GM18526 (cell line): ENCODE data around the gene SSTR1.

Experiments used
- POLR2A ChIP-seq: IDR thresholded peaks from 3 replicates; pipeline ENCODE4 v1.6.1; 2011; ENCODE audit not compliant: insufficient read length; ENCODE audit errors: extremely low read depth

Gene SSTR1

GRCh38 chr14:38211255-38211735 lies 3.6 kb downstream of the SSTR1 start:
- TF ChIP-seq POLR2A, result no peak

- no peak for TF ChIP-seq POLR2A
Measured at GRCh38 chr14:38212111-38212510, 4.4 kb downstream of the SSTR1 start.

GRCh38 chr14:38213001-38213400 lies 5.3 kb downstream of the SSTR1 start:
- TF ChIP-seq POLR2A, result no peak

GRCh38 chr14:38217553-38217952 lies 9.8 kb downstream of the SSTR1 start:
- TF ChIP-seq POLR2A, result no peak

- TF ChIP-seq POLR2A, result no peak
Measured at GRCh38 chr14:38221077-38221476, 13.4 kb downstream of the SSTR1 start.

DNA sequence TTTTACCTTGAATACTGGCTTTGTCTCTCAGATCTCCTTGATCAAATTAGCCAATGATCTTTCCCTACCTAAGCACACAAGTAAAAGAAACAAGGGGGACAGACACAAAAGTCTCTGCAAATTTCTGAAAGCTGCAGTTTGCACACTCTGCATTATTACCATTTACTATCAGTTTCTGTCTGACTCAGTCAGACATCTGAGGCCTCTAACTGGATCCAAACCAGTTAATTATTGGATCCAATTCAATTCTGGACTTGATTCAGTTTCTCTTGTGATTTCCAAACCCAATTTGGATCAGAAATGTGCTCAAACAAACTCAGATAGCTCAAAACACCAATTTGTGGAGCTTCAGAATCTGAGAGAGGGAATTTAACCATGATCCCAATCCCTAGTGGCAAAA lies 16.6 kb downstream of the SSTR1 start:
- no peak for TF ChIP-seq POLR2A

DNA sequence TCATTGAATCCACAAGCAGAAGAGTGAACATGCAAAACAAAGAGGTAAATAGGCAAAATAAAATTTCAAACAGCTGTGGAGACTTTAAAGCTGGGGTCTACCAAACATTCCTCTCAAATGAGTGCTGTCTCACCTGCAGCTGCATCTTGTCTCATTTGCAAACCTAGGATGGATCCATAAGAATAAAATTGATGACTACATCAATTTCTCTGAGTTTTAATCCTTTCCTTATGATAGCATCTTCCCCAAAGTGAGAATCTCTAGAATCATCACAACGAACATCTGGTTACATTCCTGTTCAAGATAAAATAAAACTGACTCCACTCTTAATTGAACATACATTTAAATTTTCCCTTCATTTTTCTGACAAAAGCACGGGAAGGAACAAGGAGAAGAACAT lies 18.2 kb downstream of the SSTR1 start:
- no peak for TF ChIP-seq POLR2A

- TF ChIP-seq POLR2A, result no peak
Measured at GRCh38 chr14:38226366-38226765, 18.7 kb downstream of the SSTR1 start.

GRCh38 chr14:38233218-38233617 lies 25.5 kb downstream of the SSTR1 start:
- no peak for TF ChIP-seq POLR2A

DNA sequence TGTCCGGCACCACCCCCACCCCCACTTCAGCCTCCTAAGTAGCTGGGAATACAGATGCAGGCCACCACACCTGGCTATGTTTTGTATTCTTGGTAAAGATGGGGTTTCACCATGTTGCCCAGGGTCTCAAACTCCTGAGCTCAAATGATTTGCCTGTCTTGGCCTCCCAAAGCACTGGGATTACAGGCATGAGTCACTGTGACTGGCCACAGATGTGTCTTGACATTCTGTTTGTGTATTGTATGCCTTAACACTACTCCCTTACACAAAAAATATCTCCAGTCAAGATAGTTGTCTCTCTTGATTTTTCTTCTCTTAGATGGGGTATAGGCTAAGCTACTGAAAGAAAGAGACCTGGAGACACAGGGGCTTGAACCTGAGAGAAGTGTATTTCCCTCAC lies 30.6 kb downstream of the SSTR1 start:
- TF ChIP-seq POLR2A, result no peak

DNA sequence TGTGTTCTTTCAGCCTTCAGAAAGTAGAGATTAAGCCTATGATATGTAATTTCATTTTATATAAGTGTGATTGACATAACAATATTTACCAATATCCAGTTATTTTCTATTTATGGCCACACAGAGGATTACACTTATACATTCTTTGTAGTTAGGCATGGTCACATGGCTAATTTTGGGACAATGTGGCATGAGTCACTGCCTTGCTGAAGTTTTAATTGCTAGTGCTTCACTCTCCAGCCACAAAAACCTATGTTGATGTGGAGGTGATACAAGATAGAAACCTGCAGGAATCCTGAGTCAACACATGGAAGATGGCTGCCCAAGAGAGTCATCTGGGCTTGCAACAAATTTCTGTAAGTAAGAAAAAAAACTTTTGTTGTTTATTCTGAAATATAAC lies 31.2 kb downstream of the SSTR1 start:
- no peak for TF ChIP-seq POLR2A

GRCh38 chr14:38243696-38244240 lies 36.1 kb downstream of the SSTR1 start:
- no peak for TF ChIP-seq POLR2A

GRCh38 chr14:38248321-38249028 lies 40.8 kb downstream of the SSTR1 start:
- no peak for TF ChIP-seq POLR2A

GRCh38 chr14:38250331-38250730 lies 42.6 kb downstream of the SSTR1 start:
- TF ChIP-seq POLR2A, result no peak

DNA sequence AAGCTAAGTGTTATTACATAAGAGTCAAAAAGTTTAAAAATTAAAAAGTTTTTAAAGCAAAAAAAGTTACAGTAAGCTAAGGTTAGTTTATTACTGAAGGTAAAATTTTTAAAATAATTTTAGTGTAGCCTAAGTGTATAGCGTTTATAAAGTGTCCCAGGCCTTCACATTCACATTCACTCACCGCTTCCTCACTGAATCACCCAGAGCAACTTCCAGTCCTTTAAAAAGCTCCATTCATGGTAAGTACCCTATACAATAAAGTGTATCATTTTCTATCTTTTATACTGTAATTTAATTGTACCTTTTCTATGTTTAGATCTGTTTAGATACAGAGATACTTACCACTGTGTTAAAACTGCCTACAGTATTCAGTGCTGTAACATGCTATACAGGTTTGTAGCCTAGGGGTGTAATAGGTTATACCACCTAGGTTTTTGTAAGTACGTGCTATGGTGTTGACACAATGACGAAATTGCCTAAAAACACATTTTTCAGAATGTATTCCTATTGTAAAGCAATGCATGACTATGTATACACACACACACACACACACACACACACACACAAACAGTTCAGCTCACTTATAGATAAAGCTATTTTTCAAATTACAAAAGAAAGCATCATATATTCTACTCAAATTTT lies 44.5 kb downstream of the SSTR1 start:
- no peak for TF ChIP-seq POLR2A

- no peak for TF ChIP-seq POLR2A
Measured at GRCh38 chr14:38253676-38254075, 46.0 kb downstream of the SSTR1 start.
